NCI-H1092 treated with DMSO at 0.1 percent for 48 hours (cell line): Measurements from ENCODE around the gene CFTR.
"Not testable (repeated sequence)": the region's sequence is repeated elsewhere in the genome, so short reads cannot be mapped to it uniquely, and the experiment has no call there.

Experiments used
- DNase-seq: peaks from one replicate; lab custom pipeline; 2025; lab: John Stamatoyannopoulos, UW

CFTR gene

GRCh38 chr7:117688126-117688525, 208.3 kb downstream of the CFTR start:
- DNase-seq = no peak

DNA sequence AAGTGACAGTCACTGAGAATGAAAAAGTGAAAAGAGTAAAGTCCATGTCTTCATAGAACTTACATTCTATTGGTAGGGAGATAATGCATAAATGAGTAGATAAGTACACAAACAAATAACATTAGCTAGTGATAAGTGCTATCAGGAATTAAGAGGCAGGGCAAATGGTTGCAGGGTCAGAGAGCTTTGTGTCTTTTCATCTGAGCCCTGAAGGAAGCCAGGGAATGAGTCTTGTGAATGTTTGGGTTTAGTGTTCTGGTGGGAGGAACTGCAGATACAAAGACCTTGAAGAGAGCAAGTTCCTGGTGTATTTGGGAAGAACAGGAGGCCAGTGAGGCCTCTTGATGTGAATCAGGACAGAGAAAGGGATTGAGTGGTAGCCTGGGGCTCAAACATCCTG, 209.6 kb downstream of the CFTR start:
- no peak for DNase-seq

GRCh38 chr7:117690147-117690546, 210.3 kb downstream of the CFTR start:
- no peak for DNase-seq

- DNase-seq = no peak
Measured at GRCh38 chr7:117692338-117692737, 212.5 kb downstream of the CFTR start.

DNA sequence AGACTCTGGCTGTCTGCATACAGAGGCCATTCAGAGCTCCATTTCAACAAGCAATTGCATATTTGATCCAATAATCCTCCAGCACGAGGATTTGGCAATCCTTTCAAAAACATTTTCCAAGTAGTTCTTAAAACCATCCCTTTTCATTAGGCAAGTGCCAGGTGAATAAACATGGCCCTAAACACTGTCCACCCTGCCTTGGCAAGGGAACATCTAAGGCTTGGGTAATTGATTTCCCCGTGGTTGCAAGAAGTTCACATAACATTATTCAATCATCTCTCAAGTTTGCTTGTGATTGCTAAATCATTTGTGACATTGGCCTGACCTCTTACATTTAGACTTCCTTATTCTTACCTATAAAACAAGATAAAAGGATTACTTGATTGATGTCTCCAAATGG, 218.2 kb downstream of the CFTR start:
- peak; percentile 41 for DNase-seq

DNA sequence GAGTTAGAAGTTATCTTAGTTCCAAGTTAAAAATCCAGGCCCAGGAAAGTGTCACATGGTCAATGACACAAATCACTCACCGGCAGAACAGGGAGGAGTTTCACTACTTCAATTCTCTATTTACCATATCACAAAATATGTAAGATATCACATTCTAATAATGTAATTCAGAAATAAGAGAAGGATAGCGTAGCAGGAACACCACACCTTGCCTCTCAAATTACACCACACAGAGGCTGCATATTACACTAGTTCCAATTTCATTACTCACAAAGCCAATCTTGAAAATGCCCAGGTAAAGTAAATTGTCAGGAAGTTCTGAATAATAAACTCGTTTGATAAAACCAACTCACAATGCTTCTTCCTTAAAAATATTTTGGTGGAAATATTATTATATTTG, 224.2 kb downstream of the CFTR start:
- DNase-seq = no peak

- no peak for DNase-seq
Measured at GRCh38 chr7:117705630-117706029, 225.8 kb downstream of the CFTR start.

GRCh38 chr7:117706210-117706609, 226.4 kb downstream of the CFTR start:
- DNase-seq = no peak

GRCh38 chr7:117707080-117707479, 227.3 kb downstream of the CFTR start:
- no peak for DNase-seq

GRCh38 chr7:117708173-117708572, 228.3 kb downstream of the CFTR start:
- DNase-seq = not testable (repeated sequence)

DNA sequence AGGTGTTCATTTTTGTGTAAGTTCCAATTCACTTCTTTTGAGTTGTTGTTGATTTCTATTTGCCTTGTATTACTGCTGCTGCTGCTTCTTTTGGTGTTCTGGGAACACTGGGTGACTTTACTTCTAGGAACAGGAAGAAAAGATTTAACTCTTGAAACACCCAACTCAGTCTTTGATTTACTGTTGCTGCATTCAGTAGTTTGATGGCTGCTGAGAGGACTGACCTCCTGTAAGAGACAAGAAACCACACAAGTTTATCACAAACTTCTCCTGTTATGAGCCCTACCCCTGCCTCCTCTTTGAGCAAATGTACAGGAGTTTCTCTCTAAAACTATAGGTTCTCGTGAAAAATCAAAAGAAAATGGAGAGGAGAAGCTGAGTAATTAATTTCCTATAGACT, 231.7 kb downstream of the CFTR start:
- no peak for DNase-seq

- peak; percentile 87 for DNase-seq
Measured at GRCh38 chr7:117715784-117716445, 236.1 kb downstream of the CFTR start.

GRCh38 chr7:117716707-117717299, 237.0 kb downstream of the CFTR start:
- no peak for DNase-seq

DNA sequence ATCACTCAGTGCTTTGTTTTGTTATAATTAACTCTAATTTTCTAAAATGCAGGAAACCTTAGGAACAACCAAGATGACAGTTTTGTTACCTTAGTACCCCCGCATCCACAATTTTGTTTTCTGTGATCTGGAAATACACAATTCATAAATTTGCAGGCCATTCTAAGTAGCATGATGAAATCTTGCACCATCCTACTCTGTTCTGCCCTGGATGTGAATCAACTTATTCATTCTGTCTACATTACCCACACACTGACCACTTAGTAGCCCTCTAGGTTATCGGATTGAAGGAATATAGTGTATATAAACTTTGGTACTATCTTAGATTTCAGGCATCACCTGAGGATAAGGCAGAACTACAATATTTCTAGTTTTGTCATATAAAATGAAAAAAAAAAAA, 237.5 kb downstream of the CFTR start:
- no peak for DNase-seq
